22Rv1 (cell line): ENCODE data around the gene PSMB11.

Experiments used
- H3K27ac ChIP-seq: fragments of 450-650 bp; 2 replicates; pipeline ENCODE4 v1.5.1; 2017
- ZFX ChIP-seq: fragments of 450-650 bp; IDR thresholded peaks from 2 replicates; pipeline ENCODE4 v1.6.1; 2017; ENCODE audit warnings: antibody characterized with exemption, borderline replicate concordance
- TF ChIP-seq, protein P1 (sequence below): fragments of 450-650 bp; IDR thresholded peaks from 2 replicates; pipeline ENCODE4 v1.5.1; 2017; ENCODE audit warnings: mild to moderate bottlenecking

PSMB11 gene

GRCh38 chr14:23040100-23040499 lies 1.9 kb upstream of the PSMB11 start:
- TF ChIP-seq, protein P1, sequence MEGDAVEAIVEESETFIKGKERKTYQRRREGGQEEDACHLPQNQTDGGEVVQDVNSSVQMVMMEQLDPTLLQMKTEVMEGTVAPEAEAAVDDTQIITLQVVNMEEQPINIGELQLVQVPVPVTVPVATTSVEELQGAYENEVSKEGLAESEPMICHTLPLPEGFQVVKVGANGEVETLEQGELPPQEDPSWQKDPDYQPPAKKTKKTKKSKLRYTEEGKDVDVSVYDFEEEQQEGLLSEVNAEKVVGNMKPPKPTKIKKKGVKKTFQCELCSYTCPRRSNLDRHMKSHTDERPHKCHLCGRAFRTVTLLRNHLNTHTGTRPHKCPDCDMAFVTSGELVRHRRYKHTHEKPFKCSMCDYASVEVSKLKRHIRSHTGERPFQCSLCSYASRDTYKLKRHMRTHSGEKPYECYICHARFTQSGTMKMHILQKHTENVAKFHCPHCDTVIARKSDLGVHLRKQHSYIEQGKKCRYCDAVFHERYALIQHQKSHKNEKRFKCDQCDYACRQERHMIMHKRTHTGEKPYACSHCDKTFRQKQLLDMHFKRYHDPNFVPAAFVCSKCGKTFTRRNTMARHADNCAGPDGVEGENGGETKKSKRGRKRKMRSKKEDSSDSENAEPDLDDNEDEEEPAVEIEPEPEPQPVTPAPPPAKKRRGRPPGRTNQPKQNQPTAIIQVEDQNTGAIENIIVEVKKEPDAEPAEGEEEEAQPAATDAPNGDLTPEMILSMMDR: no peak
- no peak for TF ChIP-seq ZFX
- H3K27ac ChIP-seq: no peak overlapping the region

- H3K27ac ChIP-seq: no peak overlapping the region
- no peak for TF ChIP-seq ZFX
- TF ChIP-seq, protein P1: no peak
Observed at GRCh38 chr14:23041729-23042128, 283 bp upstream of the PSMB11 start.

DNA sequence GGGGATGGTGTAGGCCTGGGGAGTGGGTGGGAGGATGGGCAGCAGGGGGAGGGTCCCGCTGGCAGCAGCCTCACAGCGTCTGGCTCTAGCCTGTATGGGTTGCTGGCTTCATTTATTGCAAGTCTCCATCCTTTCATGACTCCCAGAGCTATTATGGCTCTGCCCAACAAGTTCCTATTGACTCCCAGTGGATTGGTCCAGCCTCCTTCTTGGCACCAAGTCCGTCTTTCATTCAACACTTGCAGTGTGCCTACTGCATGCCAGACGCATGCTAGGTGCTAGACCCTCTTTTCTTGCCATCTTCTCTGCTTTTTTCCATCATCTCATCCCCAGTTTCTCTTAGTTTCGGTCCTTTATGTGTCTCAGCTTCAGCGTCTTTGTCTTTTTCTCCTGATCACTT lies 1.1 kb downstream of the PSMB11 start:
- no peak for TF ChIP-seq ZFX
- TF ChIP-seq, protein P1: no peak
- no peak overlapping the region for H3K27ac ChIP-seq

DNA sequence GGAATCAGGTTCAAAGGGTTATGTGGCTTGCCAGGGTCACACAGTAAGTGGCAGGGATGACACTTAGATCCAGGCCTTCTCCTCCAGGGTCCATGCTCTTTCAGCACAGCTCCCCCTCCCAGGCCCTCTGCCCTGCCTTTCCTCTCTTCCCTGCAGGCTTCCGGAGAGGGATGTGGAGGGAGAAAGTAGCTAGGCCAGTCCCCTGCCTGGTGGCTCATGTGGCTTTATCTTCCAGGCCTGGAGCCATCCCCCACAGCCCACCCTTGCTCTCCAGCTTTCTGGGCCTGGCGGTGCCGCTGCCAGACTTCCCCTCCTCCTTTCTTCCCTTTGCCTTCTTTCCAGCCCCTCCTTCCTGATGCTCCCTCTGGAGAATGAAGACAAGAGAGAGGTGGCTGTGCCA lies 1.7 kb downstream of the PSMB11 start:
- no peak for TF ChIP-seq ZFX
- TF ChIP-seq, protein P1: no peak

GRCh38 chr14:23044840-23045239 lies 2.8 kb downstream of the PSMB11 start:
- TF ChIP-seq, protein P1: no peak
- TF ChIP-seq ZFX: no peak
- H3K27ac ChIP-seq: no peak overlapping the region

More for the DNA sequence above, 1.7 kb downstream of the PSMB11 start:
- H3K27ac ChIP-seq: no peak overlapping the region

- H3K27ac ChIP-seq: no peak overlapping the region
- TF ChIP-seq, protein P1: no peak
- no peak for TF ChIP-seq ZFX
Observed at GRCh38 chr14:23045419-23046357, 3.7 kb downstream of the PSMB11 start.

- no peak overlapping the region for H3K27ac ChIP-seq
- TF ChIP-seq, protein P1: no peak
- TF ChIP-seq ZFX: no peak
Observed at GRCh38 chr14:23047034-23047634, 5.1 kb downstream of the PSMB11 start.
